Smooth muscle cell (in vitro differentiated cells): ENCODE data around the gene CYP1B1. TPM values are rescaled to one million over a fixed set of nuclear protein-coding genes. Genes with fewer than 3 reads are reported as not detected.
A peak's percentile ranks its signal among the peaks of the same experiment; 100 is the strongest.

ENCODE experiments used
- DNase-seq: peaks from one replicate; lab custom pipeline; 2025; ENCODE audit not compliant: unreplicated experiment; lab: John Stamatoyannopoulos, UW
- H2AFZ ChIP-seq: fragments of 200-600 bp; sonication (generic); 2 replicates; pipeline ENCODE4 v1.6.0; 2016; ENCODE audit warnings: antibody characterized with exemption, low read depth, mild to moderate bottlenecking
- H3F3A ChIP-seq: fragments of 200-600 bp; sonication (generic); 2 replicates; pipeline ENCODE4 v1.6.0; 2017; ENCODE audit warnings: antibody characterized with exemption, low read depth
- H3K27ac ChIP-seq: fragments of 200-600 bp; sonication (generic); 2 replicates; pipeline ENCODE4 v1.5.1; 2016; ENCODE audit warnings: low read depth, mild to moderate bottlenecking
- H3K27me3 ChIP-seq: fragments of 200-600 bp; sonication (generic); 2 replicates; pipeline ENCODE4 v1.6.1; 2016; ENCODE audit warnings: low read depth, mild to moderate bottlenecking
- H3K36me3 ChIP-seq: fragments of 200-600 bp; sonication (generic); 2 replicates; pipeline ENCODE4 v1.5.1; 2016; ENCODE audit warnings: low read depth
- H3K4me1 ChIP-seq: fragments of 200-600 bp; sonication (generic); 2 replicates; pipeline ENCODE4 v1.5.1; 2016; ENCODE audit warnings: low read depth
- H3K4me2 ChIP-seq: fragments of 200-600 bp; sonication (generic); 2 replicates; pipeline ENCODE4 v1.6.0; 2016; ENCODE audit warnings: mild to moderate bottlenecking
- H3K4me3 ChIP-seq: fragments of 200-600 bp; sonication (generic); 2 replicates; pipeline ENCODE4 v1.5.1; 2016; ENCODE audit warnings: mild to moderate bottlenecking
- H3K79me2 ChIP-seq: fragments of 200-600 bp; sonication (generic); 2 replicates; pipeline ENCODE4 v1.6.0; 2016; ENCODE audit warnings: low read depth, mild to moderate bottlenecking
- H3K9ac ChIP-seq: fragments of 200-600 bp; sonication (generic); 2 replicates; pipeline ENCODE4 v1.6.0; 2016; ENCODE audit warnings: low read depth
- H3K9me3 ChIP-seq: fragments of 200-600 bp; sonication (generic); replicated peaks from 2 replicates; pipeline ENCODE4 v1.5.1; 2016; ENCODE audit warnings: low read depth
- H4K20me1 ChIP-seq: fragments of 200-600 bp; sonication (generic); 2 replicates; pipeline ENCODE4 v1.6.0; 2016; ENCODE audit warnings: low read depth
- CTCF ChIP-seq: fragments of 200-600 bp; sonication (generic); IDR thresholded peaks from 2 replicates; pipeline ENCODE4 v1.5.1; 2017; ENCODE audit warnings: borderline replicate concordance, mild to moderate bottlenecking, antibody characterized with exemption; ENCODE audit not compliant: insufficient read depth, poor library complexity, severe bottlenecking
- WGBS: methylation state at CpG from one replicate; pipeline ENCODE4 v1.1.7; 2016; ENCODE audit warnings: low lambda C conversion rate; 5-methylcytosine and 5-hydroxymethylcytosine counted together
- polyA plus RNA-seq: library from polyadenylated mRNA; unstranded; fragments of >200 nt; fragmentation: Nextera tagmentation; extraction: Ambion mirVana; gene quantifications from 2 replicates; pipeline ENCODE4 v1.2.1, GENCODE V29; 2016
- total RNA-seq: library from RNA; depleted of rRNA; stranded (reverse); fragments of >200 nt; gene quantifications from 2 replicates; pipeline ENCODE4 v1.2.3, GENCODE V29; 2014

Gene CYP1B1
- total and polyA plus RNA-seq, 2 experiments from 2014 or later = 23.2 to 47.7 TPM

- no peak for TF ChIP-seq CTCF
- H3K4me3 ChIP-seq = no peak overlapping the region
- no peak overlapping the region for H3K27ac ChIP-seq
- no peak overlapping the region for H3K9ac ChIP-seq
- H3K36me3 ChIP-seq = no peaks in the 10 kb centered on the region
- no peaks in the 10 kb centered on the region for H3K9me3 ChIP-seq
- DNase-seq = no peak
- peaks cover 3% of the 10 kb centered on the region for H3K79me2 ChIP-seq
- H2AFZ ChIP-seq = no peak overlapping the region
- H4K20me1 ChIP-seq = no peaks in the 10 kb centered on the region
- H3K4me2 ChIP-seq = peak overlapping the region; percentile 5
- H3F3A ChIP-seq = no peaks in the 10 kb centered on the region
- H3K27me3 ChIP-seq = peaks cover 6% of the 10 kb centered on the region
- WGBS = 81% methylated on average over 4 of the region's 4 CpGs
- peaks cover 5% of the 10 kb centered on the region for H3K4me1 ChIP-seq
Measured at GRCh38 chr2:38068234-38068633, 7.7 kb downstream of the CYP1B1 start.

- no peaks in the 10 kb centered on the region for H3F3A ChIP-seq
- H4K20me1 ChIP-seq = no peaks in the 10 kb centered on the region
- no peak overlapping the region for H3K9ac ChIP-seq
- H3K4me3 ChIP-seq = no peak overlapping the region
- H3K27me3 ChIP-seq = no peaks in the 10 kb centered on the region
- H3K27ac ChIP-seq = no peak overlapping the region
- 93% methylated on average over 6 of the region's 6 CpGs for WGBS
- no peaks in the 10 kb centered on the region for H3K36me3 ChIP-seq
- no peak overlapping the region for H3K4me2 ChIP-seq
- DNase-seq = no peak
- no peaks in the 10 kb centered on the region for H3K79me2 ChIP-seq
- H2AFZ ChIP-seq = no peak overlapping the region
- peaks cover 5% of the 10 kb centered on the region for H3K4me1 ChIP-seq
- H3K9me3 ChIP-seq = no peaks in the 10 kb centered on the region
- no peak for TF ChIP-seq CTCF
Measured at GRCh38 chr2:38066421-38067115, 9.4 kb downstream of the CYP1B1 start.

- Histone ChIP-seq H3F3A (no peaks in the 10 kb centered on the region), H3K79me2 (no peaks in the 10 kb centered on the region), H2AFZ (no peak overlapping the region), H3K4me1 (peaks cover 5% of the 10 kb centered on the region), H3K9ac (no peak overlapping the region), H3K9me3 (no peaks in the 10 kb centered on the region), H3K27ac (no peak overlapping the region), H3K27me3 (no peaks in the 10 kb centered on the region), H4K20me1 (no peaks in the 10 kb centered on the region), H3K36me3 (no peaks in the 10 kb centered on the region), H3K4me3 (no peak overlapping the region), H3K4me2 (no peak overlapping the region)
- no peak for TF ChIP-seq CTCF
- 83% methylated on average over 6 of the region's 6 CpGs for WGBS
- no peak for DNase-seq
Measured at GRCh38 chr2:38065502-38066135, 10.3 kb downstream of the CYP1B1 start.
